Peyer's patch (tissue), 4 donors: Measurements from ENCODE around the gene APC. TPM values are rescaled to one million over a fixed set of nuclear protein-coding genes. Genes with fewer than 3 reads are reported as not detected.

Source experiments
- DNase-seq, 3 donors: peaks; one replicate each; pipeline ENCODE4 v3.0.0-alpha.2; 2017 to 2019
- H3K27ac ChIP-seq, 4 donors: fragments of 200-600 bp; sonication (generic); one replicate each; pipeline ENCODE4 v1.5.1; 2016 to 2019
- H3K27me3 ChIP-seq, 2 donors: fragments of 200-600 bp; sonication (generic); one replicate each; pipeline ENCODE4 v1.5.1; 2019
- H3K36me3 ChIP-seq, 3 donors: fragments of 200-600 bp; sonication (generic); one replicate each; pipeline ENCODE4 v1.5.1; 2016 to 2019
- H3K4me1 ChIP-seq, 4 donors: fragments of 200-600 bp; sonication (generic); one replicate each; pipeline ENCODE4 v1.5.1; 2016 to 2019
- H3K4me3 ChIP-seq, 4 donors: fragments of 200-600 bp; sonication (generic); 1 replicate in 3 of 4; 2 replicates in 1 of 4; pipeline ENCODE4 v1.5.1; 2016 to 2019; ENCODE audit warnings: mild to moderate bottlenecking in 1 of 4
- H3K9me3 ChIP-seq, 4 donors: fragments of 200-600 bp; sonication (generic); one replicate each; pipeline ENCODE4 v1.5.1; 2016 to 2019; ENCODE audit warnings: mild to moderate bottlenecking in 1 of 4
- CTCF ChIP-seq, 6 experiments: fragments of 450-650 bp in 4 of 6; fragments of 200-600 bp in 2 of 6; sonication (generic) in 1 of 6; IDR thresholded peaks; one replicate each; pipeline ENCODE4 v1.5.1; 2017 to 2019; ENCODE audit warnings: antibody characterized with exemption in 6 of 6, mild to moderate bottlenecking in 3 of 6, moderate library complexity in 1 of 6
- POLR2A ChIP-seq, 2 donors: fragments of 450-650 bp; IDR thresholded peaks; one replicate each; pipeline ENCODE4 v1.5.1; 2017; ENCODE audit warnings: antibody characterized with exemption in 2 of 2, mild to moderate bottlenecking in 2 of 2, moderate library complexity in 2 of 2
- total RNA-seq, 4 donors: library from RNA; depleted of rRNA; stranded (reverse); fragments of >200 nt; gene quantifications; one replicate each; pipeline ENCODE4 v1.1.0, GENCODE V29; 2016

The APC gene
- total RNA-seq, 4 donors from 2014 or later, result 71.0 to 148 (median 106) TPM

GRCh38 chr5:112824197-112824596 is 86.5 kb downstream of the APC start:
- H3K4me3 ChIP-seq, result no peak overlapping the region
- H3K9me3 ChIP-seq, result no peaks in the 10 kb centered on the region
- H3K27ac ChIP-seq, result no peak overlapping the region
- no peaks in the 10 kb centered on the region for H3K4me1 ChIP-seq
- DNase-seq, result no peak
- H3K27me3 ChIP-seq, result no peaks in the 10 kb centered on the region
- H3K36me3 ChIP-seq, result peaks cover 0 to 79% (median 0%) of the 10 kb centered on the region in 3 donors
- no peak for TF ChIP-seq POLR2A (IDR thresholded peaks at IDR 0.05)

DNA sequence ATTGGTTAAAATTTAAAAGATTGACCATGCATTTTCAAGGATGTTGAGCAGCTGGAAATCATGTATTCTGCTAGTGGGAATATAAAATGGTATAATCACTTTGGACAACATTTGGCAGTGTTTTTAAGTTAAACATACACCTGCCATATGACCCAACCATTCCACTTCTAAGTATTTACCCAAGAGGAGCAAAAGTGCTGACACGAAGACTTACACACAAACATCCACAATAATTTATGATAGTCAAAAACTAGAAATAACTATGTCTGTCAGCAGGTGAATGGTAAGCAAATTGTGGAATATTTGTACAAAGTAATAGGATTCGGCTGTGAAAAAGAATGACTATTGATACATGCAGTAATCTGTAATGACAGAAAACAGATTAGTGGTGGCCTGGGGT is 92.7 kb downstream of the APC start:
- Histone ChIP-seq H3K4me3 (no peak overlapping the region), H3K27me3 (no peaks in the 10 kb centered on the region), H3K4me1 (no peaks in the 10 kb centered on the region), H3K27ac (no peak overlapping the region), H3K9me3 (no peaks in the 10 kb centered on the region), H3K36me3 (peaks cover 0 to 46% (median 0%) of the 10 kb centered on the region in 3 donors)
- no peak for TF ChIP-seq CTCF (IDR thresholded peaks at IDR 0.05)
- no peak for TF ChIP-seq POLR2A (IDR thresholded peaks at IDR 0.05)
- DNase-seq, result no peak

GRCh38 chr5:112833971-112834370 is 96.3 kb downstream of the APC start:
- TF ChIP-seq CTCF (IDR thresholded peaks at IDR 0.05) (no peak), POLR2A (IDR thresholded peaks at IDR 0.05) (no peak)
- Histone ChIP-seq H3K36me3 (peaks cover 0 to 37% (median 4%) of the 10 kb centered on the region in 3 donors), H3K27me3 (no peaks in the 10 kb centered on the region), H3K27ac (no peak overlapping the region), H3K4me1 (no peaks in the 10 kb centered on the region), H3K4me3 (no peak overlapping the region), H3K9me3 (no peaks in the 10 kb centered on the region)
- no peak for DNase-seq

DNA sequence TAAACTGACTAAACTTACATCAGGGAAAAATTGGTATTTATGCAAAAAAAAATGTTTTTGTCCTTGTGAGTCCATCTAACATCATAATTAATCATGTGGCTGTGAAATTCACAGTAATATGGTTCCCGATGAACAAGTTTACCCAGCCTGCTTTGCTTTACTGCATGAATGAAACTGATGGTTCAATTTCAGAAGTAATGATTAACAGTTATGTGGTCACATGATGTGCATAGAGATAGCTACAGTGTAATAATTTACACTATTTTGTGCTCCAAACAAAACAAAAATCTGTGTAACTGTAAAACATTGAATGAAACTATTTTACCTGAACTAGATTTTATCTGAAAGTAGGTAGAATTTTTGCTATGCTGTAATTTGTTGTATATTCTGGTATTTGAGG is 106.8 kb downstream of the APC start:
- Histone ChIP-seq H3K4me1 (no peaks in the 10 kb centered on the region), H3K9me3 (no peaks in the 10 kb centered on the region), H3K27ac (no peak overlapping the region), H3K27me3 (no peaks in the 10 kb centered on the region), H3K4me3 (no peak overlapping the region), H3K36me3 (peaks cover 0 to 8% (median 0%) of the 10 kb centered on the region in 3 donors)
- DNase-seq, result no peak
- no peak for TF ChIP-seq CTCF (IDR thresholded peaks at IDR 0.05)
- no peak for TF ChIP-seq POLR2A (IDR thresholded peaks at IDR 0.05)

DNA sequence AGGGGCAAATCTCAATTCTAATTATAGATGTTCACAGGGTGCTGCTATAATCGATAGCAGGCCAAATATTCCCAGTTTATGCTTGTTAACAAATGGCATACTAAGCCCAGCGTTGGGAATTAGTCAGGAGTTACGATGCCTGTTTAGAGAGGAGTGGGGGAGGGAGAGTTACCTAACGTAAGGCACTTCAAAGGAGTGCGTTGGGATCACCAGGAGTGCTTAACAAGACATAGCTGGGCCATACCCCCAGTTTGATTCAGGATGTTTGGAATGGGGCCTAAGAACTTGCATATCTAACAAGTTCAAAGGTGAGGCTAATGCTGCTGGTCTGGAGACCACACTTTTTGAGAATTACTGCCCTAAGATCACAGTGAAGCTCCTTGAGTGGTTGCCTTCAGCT is 108.9 kb downstream of the APC start:
- H3K36me3 ChIP-seq, result no peaks in the 10 kb centered on the region
- H3K4me1 ChIP-seq, result no peaks in the 10 kb centered on the region
- no peak overlapping the region for H3K27ac ChIP-seq
- no peaks in the 10 kb centered on the region for H3K27me3 ChIP-seq
- no peaks in the 10 kb centered on the region for H3K9me3 ChIP-seq
- H3K4me3 ChIP-seq, result no peak overlapping the region
- DNase-seq, result no peak
- TF ChIP-seq CTCF (IDR thresholded peaks at IDR 0.05), result no peak
- no peak for TF ChIP-seq POLR2A (IDR thresholded peaks at IDR 0.05)

- no peaks in the 10 kb centered on the region for H3K36me3 ChIP-seq
- TF ChIP-seq POLR2A (IDR thresholded peaks at IDR 0.05) (no peak), CTCF (IDR thresholded peaks at IDR 0.05) (no peak)
- no peak overlapping the region for H3K27ac ChIP-seq
Measured at GRCh38 chr5:112847306-112847705, 109.6 kb downstream of the APC start.

More at GRCh38 chr5:112847306-112847705, 109.6 kb downstream of the APC start:
- Histone ChIP-seq H3K9me3 (no peaks in the 10 kb centered on the region), H3K4me3 (no peak overlapping the region), H3K4me1 (no peaks in the 10 kb centered on the region), H3K27me3 (no peaks in the 10 kb centered on the region)
- no peak for DNase-seq
